NCI-H128 (cell line): ENCODE data around the gene NEK9.
"Not testable (repeated sequence)": the region's sequence is repeated elsewhere in the genome, so short reads cannot be mapped to it uniquely, and the experiment has no call there.

Experiments
- DNase-seq: peaks from one replicate; lab custom pipeline; 2025; ENCODE audit not compliant: unreplicated experiment; lab: John Stamatoyannopoulos, UW

The NEK9 gene

GRCh38 chr14:75144944-75145343 lies 18.1 kb upstream of the NEK9 start:
- DNase-seq, result no peak

- no peak for DNase-seq
These were observed 17.1 kb upstream of the NEK9 start for GRCh38 chr14:75143761-75144527.

DNA sequence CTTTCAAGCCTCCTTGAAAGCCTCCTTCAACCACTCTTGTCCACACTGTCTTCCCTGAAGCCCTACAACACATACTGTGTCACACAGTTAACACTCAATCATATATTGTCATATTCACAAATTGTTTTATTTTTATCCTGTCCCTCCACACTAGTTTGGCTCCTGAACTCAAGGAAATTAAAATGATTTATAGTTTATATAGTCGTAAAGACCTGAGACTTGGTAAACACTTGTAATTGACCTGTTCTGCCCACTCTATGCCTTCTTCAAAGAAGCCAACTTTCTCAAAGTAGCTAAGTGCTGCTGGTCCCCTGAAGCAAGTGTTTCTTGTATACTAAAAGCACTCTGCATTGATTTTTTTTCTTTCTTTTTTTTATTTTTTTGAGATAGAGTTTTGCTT lies 15.6 kb upstream of the NEK9 start:
- no peak for DNase-seq

DNA sequence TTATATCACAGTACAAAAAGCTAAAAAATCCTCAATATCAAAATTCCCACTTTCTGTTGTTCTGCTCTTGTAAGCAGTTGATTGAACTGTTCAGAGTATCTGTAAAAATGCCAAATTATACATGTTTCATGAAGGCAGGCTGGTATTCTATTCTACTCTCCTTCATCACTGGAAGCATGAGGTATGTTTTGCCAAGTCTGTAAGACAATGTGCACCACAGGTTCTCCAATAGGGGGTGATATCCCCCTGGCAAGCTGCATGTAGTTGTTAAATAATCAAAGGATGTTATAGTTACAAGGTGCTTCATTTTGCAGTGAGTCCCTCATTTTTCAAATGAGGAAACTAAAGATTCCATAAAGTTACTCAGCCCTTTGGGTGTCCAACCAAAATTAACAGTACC lies 15.1 kb upstream of the NEK9 start:
- peak; percentile 10 for DNase-seq

- DNase-seq, result no peak
These were observed 14.2 kb upstream of the NEK9 start for GRCh38 chr14:75141062-75141461.

DNA sequence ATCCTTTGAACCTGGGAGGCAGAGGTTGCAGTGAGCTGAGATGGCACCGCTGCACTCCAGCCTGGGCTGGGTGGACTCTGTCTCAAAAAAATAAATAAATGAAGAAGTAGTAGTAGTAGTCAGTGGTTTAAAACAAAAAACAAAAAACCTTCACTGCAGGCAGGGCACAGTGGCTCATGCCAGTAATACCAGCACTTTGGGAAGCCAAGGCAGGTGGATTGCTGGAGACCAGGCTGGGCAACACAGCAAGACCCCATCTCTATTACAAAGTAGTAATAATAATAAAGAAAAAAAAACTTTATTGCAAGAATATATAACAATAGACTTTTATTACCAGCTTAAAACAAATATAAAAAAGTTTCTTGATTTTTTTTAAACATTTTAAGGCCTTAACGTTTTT lies 13.8 kb upstream of the NEK9 start:
- no peak for DNase-seq

DNA sequence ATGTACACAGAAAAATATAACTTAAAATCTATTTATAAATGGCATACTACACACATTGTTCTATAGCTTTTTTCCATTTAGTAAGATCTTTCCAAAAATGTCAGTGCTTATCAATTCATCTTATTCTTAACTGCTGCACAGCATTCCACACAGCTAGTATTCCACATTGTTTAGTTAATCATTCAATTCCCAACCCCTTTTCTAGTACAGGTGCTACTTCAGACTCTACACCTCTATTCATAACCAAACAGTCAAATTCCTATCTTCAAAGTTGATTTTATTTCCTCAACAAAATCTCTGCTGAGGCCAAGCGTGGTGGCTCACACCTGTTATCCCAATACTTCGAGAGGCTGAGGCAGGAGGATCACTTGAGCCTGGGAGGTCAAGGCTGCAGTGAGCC lies 12.3 kb upstream of the NEK9 start:
- DNase-seq, result no peak

DNA sequence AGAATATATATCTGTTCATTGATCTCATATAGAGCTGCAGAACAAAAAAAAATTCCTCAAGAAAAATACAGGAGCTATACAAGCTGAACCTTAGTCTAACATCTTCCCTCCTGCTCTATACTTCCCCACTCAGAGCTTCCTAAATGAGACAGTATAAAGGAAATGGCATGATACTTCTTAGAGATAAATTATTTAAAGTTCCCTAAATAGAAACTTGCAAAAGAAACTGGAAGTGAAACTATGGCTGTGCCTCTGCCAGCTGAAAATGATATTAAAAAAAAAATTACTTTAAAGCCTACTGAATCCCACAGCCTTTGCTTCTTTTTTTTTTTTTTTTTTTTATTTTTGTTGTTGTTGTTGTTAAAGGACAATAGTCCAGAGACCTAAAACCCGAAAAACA lies 11.6 kb upstream of the NEK9 start:
- DNase-seq, result no peak

DNA sequence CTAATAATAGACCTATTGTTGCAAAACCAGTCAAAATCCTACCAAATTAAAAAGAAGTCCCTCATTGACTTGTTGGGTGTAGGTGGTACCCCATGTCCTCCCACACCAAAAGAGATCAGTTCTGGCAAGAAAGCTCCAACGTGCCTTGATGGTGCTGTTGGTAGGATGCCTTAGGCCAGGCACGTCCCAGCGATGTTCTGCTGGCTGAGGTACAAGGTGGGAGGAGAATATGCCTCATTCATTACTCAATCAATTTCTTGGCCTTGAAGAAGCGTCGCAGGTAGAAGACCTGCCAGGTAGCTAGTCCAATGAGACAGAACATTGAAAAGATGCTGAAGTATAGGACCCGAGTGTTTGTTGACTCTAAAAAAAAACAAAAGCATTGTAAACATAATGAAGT lies 7.8 kb upstream of the NEK9 start:
- no peak for DNase-seq

GRCh38 chr14:75133597-75133996 lies 6.7 kb upstream of the NEK9 start:
- DNase-seq, result no peak

DNA sequence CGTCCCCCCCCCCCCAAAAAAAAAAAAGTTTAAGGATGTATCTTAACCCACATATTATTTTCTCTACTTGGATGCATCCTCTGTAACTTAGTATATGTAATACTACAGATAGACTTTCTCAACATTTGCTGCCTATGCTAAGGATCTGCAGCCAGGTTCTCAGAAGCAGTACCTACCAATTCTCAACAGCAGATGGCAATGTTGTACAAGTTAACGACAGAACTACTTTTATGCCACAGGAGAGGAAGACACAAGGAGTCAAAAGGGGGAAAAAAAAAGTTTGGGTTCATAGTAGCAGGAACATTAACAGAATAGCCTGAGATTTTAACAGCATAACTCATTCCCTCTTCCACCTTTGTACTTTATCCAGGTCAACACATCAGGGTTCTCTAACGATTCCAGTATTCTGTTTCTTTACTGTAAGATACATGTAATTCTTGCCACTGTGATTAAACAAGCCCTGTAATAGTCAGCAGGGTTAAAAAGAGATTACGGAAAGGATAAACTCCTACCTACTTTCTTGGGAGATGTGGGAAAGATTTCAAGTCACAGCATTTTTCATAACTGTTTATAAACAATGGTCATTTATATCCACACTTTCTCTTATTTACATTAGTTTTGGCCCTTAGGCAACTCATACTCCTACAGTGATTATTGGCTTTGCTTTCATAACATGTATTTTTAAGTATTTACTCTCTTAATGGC lies 5.7 kb upstream of the NEK9 start:
- peak; percentile 24 for DNase-seq

GRCh38 chr14:75128596-75128990 lies 1.7 kb upstream of the NEK9 start:
- no peak for DNase-seq

DNA sequence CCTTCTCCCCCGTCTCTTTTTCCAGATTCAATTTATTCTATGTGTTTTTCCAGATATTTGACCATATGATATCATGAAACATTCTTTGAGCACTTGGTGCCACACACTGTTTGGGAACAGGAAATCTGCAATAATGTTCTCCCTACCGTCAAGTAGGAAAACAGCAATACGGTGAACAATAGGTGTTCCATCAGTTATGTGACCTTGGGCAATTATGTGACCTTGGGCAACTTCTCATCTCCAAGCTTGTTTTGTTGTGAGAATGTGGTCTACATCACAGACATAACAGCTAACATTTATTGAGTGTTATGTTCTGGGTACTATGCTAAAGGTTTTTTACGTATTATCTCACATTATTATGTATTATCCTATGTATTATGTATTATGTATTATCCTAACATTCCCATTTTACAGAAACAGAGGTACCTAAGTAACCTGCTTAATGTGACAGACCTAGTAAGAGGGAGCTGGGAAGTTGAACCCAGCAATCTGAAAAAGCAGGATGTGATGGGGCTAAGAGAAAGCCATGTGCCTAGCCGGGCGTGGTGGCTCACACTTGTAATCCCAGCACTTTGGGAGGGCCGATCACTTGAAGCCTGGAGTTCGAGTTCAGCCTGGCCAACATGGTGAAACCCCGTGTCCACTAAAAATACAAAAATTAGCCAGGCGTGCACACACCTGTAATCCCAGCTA lies 1.2 kb upstream of the NEK9 start:
- no peak for DNase-seq

DNA sequence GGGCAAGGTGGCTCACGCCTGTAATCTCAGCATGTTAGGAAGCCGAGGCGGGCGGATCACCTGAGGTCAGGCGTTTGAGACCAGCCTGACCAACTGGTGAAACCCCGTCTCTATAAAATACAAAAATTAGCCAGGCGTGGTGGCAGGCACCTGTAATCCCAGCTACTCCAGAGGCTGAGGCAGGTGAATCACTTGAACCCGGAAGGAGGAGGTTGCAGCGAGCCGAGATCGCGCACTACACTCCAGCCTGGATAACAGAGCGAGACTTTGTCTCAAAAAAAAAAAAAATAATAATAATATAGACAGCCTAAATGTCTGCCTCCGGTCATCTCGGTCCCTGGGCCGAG lies 599 bp upstream of the NEK9 start:
- not testable (repeated sequence) for DNase-seq

DNA sequence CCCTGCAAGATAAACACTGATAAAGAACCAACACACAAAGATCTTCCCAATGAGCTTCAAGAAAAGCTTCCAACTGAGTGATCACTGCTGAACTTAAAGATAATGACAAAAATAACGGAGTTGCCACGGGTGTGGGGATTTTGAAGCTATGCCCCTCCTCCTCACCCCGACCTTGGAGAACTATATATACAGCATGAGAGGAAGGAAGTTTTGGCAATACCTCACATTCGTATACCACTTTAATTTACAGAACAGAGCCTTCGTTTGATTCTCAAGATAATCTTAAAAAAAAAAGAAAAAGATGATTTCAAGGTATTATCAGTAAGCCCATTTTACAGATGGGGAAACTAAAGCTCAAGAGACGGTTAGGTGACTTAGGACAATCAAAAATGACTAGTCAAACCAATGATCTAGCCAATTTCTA lies 715 bp downstream of the NEK9 start:
- no peak for DNase-seq

DNA sequence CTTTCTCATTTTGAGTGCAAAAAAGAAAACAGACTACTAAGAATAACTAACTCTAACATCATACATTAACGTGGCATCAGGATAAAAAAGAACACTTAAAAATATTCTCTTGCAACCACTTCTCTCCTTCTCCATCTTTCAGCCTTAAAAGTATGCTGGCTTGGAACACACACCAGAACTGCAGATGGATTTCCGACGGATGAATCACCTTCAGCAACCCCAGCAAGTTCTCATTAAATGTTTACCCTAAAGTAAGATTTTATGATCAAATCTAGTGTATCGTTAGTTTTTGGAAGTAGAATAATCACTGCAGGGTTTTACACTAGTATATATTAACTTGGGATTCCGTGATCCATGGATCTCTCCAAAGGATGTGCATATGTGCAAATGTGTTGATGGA lies 1.2 kb downstream of the NEK9 start:
- no peak for DNase-seq

GRCh38 chr14:75123991-75124390 lies 2.9 kb downstream of the NEK9 start:
- no peak for DNase-seq

- DNase-seq, result no peak
These were observed 5.3 kb downstream of the NEK9 start for GRCh38 chr14:75121552-75121951.

GRCh38 chr14:75120541-75121291 lies 6.1 kb downstream of the NEK9 start:
- DNase-seq, result no peak

GRCh38 chr14:75119056-75119455 lies 7.8 kb downstream of the NEK9 start:
- no peak for DNase-seq

DNA sequence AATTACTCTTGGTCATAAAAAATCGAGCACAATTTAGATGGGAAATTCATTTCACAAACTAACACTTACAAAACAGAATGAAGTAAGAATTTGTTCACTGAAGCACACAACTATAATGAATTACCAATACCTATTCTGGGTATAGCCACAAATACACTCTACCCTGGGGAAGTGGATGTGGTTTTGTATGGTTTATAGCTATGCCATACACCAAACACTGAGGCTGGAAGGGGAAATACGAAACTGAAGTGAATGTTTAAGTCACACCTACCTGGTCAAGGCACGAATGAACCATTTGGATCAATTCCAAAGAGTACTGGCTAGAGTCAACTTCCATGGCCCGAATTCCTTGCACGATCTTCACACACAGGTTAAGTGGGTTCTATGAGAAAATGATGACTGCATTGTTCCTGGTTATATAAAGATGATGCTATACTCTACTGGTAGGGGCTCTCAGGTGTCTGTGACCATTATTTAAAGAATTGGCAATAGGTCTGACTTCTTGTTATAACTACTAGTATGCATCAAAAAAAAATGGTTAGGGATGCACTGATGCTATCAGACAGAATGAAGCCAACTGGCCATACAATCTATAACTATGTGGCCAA lies 12.8 kb downstream of the NEK9 start:
- no peak for DNase-seq
